Renal cortical epithelial cell (primary cell): ENCODE measurements around the gene AKTIP. TPM values are rescaled to one million over a fixed set of nuclear protein-coding genes. Genes with fewer than 3 reads are reported as not detected.

Experiments used
- DNase-seq: peaks from one replicate; pipeline ENCODE4 v3.0.0-alpha.2; 2011; ENCODE audit warnings: low read depth
- total RNA-seq: library from RNA; depleted of rRNA; stranded (reverse); fragments of >200 nt; gene quantifications from 2 replicates; pipeline ENCODE4 v1.2.3, GENCODE V29; 2014

Gene AKTIP
- total RNA-seq, 1 donor from 2014 or later = 38.4 TPM

DNA sequence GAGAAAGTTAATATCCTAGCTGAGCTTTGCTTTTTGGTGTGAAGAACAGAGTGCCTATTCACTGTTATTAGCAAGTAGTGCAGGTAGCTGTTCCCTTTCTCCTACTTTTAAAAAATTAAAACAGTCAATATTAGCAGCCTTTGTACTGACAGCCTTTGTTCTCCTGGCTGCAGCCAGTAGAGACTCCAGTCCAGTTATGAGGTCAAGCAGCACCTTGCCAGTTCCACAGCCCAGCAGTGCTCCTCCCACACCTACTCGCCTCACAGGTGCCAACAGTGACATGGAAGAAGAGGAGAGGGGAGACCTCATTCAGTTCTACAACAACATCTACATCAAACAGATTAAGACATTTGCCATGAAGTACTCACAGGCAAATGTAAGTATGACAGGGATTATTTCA, 22.6 kb downstream of the AKTIP start:
- no peak for DNase-seq

DNA sequence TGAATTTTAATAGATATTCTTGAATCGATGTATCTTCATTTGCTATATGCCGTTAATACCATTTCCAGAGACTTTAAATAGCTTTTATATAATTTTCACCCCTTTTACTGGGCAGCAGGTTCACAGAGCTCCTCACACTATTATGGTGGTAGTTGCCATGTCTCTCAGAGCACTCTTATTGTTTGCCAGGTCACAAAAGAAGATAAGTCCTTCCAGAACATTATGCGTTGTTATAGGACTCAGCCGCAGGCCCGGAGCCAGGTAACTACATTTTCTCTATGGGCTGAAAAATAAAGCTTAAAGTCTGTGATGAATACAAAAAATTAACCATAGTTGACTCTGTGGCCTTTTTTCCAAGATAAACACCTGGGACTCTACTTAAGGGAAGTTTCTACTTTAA, 24.0 kb downstream of the AKTIP start:
- DNase-seq = no peak

DNA sequence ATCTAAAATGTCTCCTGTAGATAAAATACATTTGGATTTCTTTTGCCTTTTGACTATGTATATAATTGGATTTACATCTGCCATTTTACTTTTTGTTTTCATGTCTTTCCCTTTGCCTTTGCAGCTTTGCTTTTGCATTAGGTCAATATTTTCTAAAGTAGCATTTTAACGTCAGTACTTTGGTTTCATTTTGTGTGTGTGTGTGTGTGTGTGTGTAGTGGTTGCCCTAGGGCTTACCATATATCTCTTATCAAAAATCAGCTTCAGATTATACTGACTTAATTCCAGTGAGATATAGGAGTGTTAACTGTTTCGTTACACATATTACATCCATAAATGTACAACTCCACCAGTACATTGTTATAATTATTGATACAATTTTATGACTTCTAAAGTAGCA, 26.1 kb downstream of the AKTIP start:
- DNase-seq = no peak

DNA sequence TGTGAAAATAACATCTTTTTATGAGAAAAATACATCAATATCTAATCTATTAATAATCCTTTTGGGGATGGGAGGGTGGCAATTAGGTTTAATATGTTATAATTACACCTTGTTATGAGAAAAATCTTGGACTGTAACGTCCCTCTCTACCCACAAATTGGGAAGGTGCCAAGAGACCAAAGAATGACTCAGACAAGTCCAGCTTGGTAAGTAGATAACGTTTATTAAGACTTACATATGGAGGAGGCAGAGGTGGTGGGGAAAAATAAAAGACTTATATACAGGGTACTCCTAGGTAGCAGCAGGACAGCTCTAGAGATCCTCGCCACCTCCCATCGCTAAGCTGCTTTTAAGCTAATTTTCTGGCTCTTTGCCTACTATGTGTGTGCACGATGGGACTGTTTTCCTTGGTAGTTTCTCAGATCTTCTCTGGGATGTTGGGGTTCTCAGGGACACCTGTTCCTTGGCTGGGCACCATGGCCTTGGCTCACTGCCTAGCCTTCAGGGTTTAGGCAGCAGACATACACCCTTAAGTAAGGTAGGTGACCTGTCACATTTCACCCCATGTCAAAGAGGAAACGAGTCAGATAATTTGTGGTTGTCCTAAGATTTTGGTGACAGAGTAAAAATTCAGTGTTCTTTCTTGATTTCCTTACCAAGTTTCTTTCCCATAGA, 37.3 kb downstream of the AKTIP start:
- DNase-seq = peak; percentile 68

DNA sequence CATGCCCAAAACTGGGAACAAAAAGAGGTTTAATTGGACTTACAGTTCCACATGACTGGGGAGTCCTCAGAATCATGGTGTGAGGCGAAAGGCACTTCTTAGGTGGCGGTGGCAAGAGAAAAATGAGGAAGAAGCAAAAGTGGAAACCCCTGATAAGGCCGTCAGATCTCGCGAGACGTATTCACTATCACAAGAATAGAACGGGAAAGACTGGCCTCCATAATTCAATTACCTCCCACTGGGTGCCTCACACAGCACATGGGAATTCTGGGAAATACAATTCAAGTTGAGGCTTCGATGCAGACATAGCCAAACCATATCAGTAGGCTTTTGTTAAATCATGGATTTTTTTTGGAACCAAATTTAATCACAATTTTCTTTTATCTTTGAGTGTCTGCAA, 44.4 kb downstream of the AKTIP start:
- no peak for DNase-seq

DNA sequence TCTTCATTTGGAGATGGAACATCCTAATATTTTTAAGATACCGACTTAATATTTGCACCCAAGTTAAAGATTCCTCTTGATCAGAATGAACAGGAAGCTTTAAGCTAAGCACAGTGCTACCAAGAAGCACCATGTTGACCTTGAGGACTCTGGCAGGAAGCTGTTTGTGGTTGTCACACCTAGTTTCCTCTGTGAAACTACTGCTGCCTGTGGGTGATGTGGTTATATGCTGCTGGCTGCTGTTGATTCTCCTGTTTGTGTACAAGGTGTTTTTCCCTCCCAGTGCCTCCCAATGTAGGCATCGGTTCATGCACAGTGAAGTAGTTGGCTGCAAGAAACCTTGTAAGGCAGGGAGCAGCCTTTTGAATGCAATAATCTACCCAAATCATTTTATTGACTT, 45.3 kb downstream of the AKTIP start:
- DNase-seq = peak; percentile 81

DNA sequence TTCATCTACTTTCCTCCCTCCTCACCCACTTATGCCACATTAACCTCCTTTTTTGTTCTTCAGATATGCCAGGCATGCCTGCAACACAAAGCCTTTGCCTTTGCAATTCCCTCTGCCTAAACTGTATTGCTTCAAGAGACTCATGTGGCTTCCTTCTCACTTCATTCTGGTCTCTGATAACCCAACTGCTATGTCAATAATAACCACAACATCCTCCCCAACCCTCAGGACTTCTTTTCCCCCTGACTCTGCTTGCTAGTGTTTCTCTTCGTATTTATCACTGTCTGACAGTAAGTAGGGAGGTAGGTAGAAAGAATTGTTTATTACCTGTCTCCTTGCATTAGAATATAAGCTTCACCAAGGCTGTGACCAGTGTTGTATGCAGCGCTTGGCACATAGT, 46.4 kb downstream of the AKTIP start:
- no peak for DNase-seq

DNA sequence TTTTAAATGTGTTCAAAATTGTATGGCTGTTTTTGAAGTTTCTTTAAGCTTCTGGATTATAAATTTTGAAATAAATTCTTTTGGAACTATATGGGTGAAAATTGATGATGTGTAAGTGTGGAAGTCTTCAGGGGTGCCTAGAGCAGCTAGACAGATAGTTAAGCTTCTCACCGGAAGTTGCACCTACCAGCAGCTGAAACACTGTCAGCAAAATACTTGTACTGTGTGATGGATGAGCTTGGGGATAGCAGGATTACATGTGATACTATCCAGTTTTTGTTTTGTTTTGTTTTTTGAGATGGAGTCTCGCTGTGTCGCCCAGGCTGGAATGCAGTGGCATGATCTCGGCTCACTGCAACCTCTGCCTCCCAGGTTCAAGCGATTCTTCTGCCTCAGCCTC, 49.1 kb downstream of the AKTIP start:
- no peak for DNase-seq

DNA sequence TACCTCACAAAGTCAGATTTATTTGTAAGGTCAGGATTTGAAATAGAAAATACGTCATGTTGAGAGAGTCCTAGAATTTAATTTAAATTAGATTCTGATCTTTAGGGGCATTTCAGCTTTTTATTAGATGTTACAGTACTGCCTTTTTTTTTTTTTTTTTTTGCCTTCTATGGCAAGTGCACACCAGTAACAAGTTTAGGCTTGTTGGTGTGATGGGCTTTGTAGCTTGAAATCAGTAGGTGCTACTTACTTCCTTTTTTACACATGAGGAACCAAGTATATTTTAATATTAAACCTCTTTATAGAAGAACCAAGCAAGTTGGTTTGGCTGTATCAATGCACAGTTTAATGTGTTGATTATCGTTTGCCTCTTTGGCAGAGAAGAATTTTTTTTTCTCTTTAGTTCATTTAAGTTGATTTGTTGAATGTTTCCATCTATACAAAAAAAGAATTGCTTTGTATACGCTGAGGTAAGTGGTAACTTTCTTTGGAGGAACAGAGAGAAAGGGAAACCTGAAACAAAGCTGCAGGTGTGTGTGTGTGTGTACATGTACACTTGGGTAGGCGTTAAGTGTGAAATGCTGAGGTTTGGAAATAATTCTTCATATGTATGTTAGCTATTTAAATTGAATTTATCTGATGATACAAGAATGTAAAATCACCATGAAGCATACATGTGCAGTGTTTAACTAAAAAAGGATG, 53.0 kb downstream of the AKTIP start:
- no peak for DNase-seq

DNA sequence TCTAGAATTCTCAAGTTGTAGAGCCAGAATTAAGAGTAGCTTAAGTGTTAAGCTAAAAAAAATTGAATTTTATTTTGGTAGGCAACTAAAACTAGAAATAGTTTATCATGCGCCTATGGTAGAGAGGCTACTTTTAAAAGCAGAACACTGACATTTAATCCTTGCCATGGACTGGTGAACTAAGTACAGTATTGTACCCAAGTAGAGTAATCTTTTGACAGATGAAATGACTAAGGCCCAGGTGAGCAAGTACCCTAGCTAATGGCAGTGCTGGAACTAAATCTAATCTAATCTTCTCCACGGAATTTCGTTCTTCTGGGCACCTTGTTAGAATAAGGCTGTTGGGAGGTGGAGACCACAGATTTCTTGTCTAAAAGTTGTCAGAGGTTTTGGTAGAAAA, 56.9 kb downstream of the AKTIP start:
- DNase-seq = no peak

DNA sequence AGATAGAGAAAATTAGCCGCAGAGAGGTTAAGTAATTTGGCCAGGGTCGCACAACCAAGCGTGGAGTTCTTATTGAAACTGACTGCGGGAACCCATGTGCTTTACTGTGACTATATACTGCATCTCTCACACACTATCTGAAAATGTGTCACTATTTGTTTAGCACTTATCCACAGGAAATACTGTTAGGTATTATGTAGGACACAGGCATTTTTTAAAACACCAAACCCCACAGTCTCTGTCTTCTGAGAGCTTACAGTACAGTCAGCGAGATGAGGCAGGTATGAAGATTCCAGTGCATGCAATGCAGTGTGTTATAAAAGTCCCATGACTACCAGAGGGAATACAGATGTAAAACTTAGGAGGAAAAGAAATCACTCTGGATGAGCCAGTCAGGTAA, 57.5 kb downstream of the AKTIP start:
- no peak for DNase-seq

Other genes starting within 250 kb of the AKTIP start
- 32.6 and 59.6 TPM in 2 replicates for gene RBL2, start 68.7 kb downstream of the AKTIP start, total RNA-seq
- 11.6 and 24.2 TPM in 2 replicates for gene RPGRIP1L, start 200.7 kb upstream of the AKTIP start, total RNA-seq
- 65.1 and 196 TPM in 2 replicates for gene FTO, start 200.9 kb upstream of the AKTIP start, total RNA-seq